ENCODE results near the gene ZDHHC11B.
"Not testable (repeated sequence)": the region's sequence is repeated elsewhere in the genome, so short reads cannot be mapped to it uniquely, and the experiment has no call there.

Gene ZDHHC11B

DNA sequence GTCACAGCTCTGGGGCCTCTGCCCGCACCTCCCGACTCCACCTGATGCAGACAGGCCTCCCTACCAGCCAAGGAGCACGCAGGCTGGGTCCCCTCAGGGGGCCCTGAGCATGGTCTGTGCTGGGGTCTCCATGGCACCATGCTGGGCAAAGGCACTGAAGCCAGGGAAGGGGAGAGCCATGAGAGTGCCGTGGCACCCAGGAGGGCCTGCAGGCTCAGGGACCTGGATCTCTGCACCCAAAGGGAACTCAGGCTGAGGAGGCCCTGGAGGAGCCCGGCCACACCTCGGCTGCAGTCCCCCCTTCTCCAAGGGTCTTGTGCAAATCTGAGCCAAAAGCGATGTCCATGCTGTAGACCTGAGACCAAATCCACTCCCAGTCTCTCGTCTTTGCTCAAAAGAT, 32.5 kb downstream of the ZDHHC11B start:
- DNase-seq: peak; percentile 61

DNA sequence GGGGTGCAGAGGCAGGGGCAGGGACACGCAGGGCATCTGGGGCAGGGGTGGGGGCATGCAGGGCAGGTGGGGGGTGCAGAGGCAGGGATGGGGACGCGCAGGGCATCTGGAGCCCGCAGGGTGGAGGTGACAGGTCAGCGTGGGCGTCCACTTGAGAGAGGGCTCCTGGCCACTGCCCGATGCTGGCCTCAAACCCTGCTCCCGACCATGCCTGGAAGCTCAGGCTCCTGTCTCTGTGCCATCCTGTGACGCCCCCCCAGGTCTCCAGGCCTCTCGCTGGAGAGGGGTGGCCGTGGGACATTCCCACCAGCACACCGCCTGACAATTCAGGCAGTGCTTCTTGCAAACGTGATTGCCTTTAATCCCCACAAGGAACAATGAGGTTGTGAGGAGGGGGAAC, 33.0 kb downstream of the ZDHHC11B start:
- DNase-seq: no peak

DNA sequence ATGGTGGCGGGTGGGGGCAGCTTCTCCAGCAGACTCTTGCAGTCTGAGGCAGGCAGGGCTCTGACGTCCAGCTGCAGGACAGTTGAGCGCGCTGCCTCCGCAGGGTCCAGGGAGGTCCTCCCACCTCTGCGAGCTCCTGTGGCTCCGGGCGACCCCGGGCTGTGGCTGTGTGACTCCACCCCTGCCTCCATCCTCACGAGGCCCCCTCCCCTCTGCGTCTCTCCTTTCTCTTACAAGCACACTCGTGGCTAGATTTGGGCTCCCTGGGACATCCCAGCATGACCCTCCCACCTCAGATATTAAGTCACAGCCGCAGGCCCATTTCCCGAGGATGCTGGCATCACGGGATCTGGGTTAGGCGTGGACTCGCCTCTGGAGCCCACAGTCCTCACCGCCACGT, 34.3 kb downstream of the ZDHHC11B start:
- peak; percentile 61 for DNase-seq

DNA sequence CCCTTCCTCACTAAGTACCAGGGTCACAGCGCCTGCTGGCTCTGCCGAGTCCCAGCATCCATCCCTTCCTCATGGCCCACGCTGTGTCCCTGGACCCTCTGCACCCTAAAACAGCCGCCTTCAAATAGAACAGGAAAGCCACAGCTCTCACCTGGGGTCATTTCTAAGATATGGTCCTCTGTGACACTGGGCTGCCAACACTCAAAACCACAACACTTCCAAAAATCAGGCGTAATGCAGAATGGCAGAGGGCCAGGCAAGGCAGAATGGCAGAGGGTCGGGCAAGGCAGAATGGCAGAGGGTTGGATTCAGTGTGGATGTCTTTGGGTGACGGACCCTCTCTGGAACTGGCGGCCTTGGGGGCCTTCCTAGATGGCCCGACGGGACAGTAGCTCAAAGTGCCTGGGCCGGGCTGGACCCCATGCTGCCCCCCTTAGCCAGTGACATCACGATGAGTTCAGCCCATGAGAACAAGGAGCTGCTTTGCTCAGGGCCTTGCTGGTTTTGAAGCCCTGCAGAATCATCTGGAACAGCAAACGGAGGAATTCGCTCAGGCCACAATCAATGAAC, 35.3 kb downstream of the ZDHHC11B start:
- peak; percentile 62 for DNase-seq

DNA sequence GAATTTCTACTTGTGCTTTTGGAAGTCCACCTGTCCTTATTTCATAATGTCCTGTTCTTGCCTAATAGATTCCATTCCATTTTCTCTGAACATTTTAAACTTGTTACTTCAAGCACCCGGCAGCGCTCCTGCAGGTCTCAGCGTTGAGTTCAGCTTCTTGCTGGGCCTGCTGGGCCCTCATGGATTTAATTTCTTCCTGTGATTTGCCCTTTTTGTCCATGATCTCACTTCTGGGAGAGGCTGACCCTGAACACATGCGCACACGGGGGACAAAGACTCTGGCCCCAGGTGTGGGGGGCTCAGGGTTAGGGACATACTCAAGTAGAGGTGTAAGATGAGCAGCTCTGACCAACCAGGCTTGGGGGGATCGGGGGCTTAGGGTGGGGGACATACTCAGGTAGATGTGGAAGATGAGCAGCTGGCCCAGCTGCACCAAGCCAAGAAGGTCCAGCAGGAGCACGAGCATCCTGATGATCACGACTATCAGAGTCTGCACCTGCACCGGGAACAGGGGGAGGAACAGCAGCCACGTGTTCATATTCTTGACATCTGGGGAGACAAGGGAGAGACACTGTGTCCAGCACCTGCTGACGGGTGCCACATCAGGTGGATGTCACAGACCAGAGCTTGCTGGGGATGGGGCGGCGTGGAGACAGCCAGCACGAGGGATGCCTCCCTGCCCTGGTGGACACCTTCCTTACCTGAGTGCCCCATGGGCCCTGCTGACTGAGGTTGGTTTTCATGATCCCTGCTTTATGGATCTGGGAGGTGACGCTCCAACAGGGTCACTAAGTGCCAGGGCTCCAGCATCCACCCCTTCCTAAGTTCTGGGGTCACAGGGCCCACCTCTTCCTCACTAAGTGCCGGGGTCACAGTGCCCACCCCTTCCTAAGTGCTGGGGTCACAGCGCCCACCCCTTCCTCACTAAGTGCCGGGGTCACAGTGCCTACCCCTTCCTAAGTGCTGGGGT, 36.2 kb downstream of the ZDHHC11B start:
- peak; percentile 60 for DNase-seq

DNA sequence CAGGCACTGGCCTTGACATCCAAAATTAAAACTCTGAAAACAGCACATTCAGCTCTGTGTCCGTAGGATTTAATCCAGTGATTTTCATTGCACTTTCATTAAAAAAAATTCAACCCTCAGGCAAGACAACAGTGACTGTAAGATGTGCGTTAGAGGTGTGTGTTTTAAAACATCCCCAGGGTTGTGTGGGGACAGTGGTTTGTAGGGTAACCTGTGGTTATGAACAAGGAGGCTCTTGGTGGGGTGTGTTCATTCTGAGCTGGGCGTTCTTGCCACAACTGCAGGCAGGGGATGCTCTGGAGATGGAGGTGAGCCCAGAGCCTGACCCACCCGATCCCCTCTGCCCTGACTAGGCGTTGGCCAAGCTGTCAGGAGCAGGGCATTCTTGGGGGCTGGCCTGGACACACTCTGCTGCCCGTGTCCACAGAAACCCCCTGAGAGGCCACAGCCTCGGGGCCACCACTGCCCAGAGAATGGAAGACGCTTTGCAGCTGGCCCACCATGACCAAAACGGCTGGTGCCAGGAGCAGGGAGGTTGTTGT, 37.2 kb downstream of the ZDHHC11B start:
- DNase-seq: not testable (repeated sequence)

DNA sequence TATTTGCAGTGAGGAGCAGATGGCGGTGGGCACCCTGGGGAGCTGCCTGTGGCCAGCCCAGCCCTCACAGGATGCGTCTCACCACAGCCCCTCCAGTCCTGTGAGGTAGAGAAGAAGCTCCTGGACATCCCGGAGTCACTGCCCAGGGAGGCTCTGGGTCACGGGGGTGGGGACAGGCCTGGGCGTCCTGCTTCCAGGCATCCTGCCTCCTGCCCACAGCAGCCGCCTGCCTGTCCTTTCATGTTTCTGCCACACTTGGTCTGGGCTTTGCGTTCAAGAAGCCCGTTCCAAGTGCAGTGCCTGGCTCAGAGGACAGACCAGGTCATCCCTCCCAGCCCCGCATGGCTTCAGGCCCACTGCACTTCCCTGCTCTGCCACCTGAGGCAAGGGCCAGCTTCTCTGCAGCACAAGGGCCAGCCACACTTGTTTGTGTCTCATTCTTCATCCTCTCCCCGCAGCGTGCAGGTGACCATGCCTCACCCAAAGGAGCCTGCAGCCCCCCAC, 38.2 kb downstream of the ZDHHC11B start:
- DNase-seq: no peak

DNA sequence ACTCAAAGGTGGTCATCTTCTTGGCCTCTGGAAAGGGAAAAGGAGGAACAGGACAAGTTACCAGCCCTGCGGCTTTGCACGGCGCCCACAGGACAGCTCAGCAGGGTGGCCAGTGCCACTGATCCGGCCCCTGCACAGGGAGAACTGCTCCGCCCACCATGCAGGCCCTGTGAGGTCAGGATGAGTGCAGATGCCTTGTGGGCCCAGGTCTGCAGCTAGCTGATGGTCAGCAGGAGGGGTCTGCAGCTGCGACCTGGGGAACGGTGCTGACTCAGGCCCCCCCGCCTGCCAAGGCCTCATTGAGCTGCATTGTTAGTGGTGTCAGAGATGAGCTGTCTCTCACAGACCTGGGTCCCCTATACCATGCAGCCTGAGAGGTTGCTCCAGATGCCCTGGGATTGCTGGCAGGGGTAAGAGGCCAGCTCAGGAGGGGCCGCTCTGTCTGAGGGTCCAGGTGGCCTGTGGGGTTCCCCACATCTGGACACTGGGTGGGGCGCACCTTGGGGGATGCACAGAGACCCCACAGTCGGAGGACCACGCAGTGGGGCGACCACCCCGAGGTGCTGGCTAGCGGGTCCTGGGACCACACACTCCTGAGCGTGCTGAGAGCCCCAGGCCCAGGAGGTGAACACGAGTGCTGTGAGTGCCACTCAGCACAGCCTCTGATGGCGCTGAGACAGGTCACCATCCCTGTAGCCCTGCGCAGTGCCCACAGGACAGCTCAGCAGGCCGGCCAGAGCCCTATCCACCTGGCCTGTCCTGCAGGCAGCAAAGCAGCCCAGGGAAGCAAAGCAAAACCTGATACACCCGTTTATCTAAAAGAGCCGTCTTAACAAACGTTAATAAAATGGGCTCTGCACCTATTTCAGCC, 39.0 kb downstream of the ZDHHC11B start:
- peak; percentile 59 for DNase-seq

DNA sequence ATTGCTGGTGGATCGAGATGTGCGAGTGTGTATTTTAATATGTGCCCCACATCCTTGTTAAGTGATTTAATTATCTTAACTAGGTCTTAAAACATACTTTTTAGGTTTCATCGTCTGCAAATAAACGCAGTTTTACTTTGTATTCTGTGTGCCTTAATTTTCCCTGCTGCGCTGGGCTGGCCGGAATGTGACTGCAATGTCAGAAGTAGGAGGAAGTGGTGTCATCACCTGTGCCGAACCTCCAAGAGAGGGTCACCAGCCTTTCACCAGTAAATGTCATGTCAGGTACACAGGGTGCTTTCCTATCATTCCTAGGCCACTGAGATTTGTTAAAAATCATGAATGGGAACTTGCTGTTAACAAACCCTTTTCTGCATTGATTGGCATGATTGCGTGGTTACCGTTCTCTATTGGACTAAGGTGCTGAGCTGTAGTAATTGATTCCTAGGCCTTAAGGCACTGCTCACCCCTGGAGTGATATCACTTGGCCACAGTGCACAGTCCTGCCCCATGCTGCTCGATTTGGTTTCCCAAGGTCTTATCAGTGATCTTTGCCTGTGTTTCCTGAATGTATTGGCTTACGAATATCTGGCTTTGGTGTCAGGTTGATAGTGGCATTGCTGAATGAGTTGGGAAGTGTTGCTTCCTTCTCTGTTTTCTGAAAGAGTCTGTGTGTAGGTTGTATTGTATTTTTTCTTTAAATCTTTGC, 40.7 kb downstream of the ZDHHC11B start:
- not testable (repeated sequence) for DNase-seq

DNA sequence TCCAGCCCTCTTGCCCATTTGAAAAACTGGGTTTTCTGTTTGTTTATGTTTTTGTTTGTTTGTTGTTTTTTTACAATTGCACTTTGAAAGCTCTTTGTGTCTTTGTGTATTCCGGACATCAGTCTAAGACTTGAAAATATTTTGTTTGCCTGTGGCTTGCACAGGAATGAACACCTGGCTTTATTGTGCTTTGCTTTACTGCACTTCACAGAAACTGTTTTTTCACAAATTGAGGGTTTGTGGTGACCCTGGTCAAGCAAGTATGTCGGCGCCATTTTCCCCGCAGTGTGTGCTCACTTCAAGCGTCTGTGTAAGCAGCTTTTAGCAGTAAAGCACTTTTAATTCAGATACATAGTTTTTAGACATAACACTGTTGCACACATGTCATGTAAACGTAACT, 42.3 kb downstream of the ZDHHC11B start:
- not testable (repeated sequence) for DNase-seq

DNA sequence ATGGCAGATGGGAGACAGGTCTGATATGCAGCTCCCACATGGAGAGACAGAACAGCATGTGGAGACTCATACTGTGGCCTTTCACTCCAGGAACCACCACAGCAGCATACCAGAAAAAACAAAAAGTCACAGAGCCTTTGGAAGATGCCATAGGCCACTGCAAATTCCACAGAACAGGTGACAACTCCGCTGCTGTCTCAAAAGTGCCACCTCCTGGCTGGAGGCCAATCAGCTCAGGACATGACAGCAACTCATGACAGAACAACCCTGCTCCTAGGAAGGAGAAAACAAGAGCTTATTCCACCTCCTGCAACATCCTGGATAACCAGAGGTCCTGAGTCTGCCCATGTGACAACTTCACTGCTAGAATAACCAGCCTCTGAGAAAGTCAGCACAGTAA, 50.4 kb downstream of the ZDHHC11B start:
- DNase-seq: not testable (repeated sequence)

DNA sequence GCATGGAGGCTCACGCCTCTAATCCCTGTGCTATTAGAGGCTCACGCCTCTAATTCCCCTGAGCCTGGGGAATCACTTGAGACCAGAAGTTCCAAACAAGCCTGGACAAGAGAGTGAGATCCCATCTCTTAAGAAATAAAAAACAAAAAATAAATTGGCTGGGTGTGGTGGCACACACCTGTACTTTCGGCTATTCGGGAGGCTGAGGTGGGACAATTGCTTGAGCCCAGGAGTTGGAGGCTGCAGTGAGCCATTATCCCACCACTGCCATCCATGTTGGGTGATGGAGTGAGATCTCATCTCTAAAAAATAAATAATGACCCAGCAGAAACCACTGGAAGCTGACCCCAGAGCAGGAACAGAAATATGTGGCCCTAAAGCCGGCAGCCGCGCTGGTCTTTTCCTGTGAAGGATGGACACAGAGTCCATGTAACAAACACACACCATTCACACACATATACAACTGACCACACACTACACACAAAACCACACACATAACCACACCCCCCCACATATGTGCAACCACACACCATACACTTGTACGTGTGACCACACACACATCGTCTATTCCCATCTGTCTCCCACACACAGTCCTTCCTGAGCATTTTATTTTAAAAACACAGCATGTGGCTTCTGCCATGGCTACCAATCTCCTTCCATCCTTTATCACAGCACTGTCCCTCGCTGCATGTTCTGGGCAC, 51.6 kb downstream of the ZDHHC11B start:
- DNase-seq: not testable (repeated sequence)

DNA sequence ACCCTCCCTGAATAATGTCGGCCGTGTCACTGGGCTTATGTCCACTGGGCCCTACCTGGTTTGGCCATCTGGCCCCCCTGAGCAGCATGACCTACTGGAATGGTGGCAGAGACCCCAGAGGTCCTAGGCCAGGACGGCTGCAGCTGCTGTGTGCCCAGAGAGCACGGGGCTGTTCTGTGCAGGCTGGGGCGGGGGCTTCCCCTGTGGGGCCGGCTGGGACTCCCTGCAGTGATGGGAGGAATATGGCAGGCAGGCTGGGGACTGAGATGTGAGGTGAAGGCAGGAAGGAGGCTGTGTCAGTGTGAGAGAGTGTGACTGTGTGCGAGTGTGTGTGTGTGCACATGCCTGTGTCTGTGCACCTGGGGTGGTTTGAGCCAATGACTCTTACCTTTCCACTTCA, 55.3 kb downstream of the ZDHHC11B start:
- not testable (repeated sequence) for DNase-seq

DNA sequence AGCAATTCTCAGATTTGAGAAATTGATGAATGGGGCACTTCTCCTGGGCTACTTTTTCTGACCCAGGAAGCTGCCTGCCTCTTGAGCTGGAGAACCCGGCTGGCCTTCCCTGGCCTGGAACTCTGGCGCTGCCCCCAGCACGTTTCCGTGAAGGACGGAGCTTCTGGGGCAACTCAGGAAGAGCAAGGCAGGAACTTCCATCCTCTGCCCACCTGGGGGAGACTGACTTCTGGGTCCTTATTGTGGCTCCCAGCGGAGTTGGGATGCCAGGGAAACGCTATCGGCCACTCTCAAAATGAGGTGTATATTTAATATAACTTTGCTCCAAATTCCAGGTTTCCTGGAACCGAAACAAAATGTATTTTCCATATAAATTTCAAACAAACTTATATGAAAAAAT, 57.4 kb downstream of the ZDHHC11B start:
- not testable (repeated sequence) for DNase-seq

DNA sequence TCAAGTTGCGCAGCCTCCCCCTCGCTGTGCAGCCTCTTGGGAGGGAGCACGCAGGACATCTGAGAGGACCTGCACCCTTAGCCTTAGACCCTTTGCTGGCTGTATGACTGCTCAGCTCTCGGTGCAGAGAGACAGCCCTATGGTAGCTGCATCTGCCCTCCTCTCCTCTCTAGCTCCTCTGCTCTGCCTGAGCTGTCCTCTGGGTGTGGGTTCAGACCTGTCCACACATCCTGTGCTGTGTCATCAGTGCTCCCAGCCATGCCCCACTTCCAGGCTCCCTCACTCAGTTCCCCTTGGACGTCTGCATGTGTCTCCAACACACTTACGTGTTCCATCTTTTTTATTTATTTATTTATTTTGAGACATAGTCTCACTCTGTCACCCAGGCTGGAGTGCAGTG, 60.7 kb downstream of the ZDHHC11B start:
- not testable (repeated sequence) for DNase-seq

DNA sequence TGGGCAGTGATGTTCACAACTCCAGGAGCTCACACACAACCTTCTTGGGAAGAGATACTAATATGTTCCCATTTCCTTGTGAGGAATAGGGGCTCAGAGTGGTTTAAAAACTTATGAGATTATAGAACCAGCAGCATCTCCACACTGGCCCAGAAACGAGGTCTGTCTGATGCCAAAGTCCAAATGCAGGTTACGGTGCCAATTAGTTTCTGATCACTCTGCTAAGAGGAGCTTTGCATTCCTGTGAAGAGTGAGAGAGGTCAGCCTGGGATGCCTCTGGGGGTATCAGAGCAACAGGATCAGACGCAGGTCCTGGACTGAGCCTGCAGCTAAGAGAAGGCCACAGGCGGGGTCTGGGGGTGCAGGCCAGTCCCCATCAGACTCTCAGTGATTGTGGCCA, 61.2 kb downstream of the ZDHHC11B start:
- not testable (repeated sequence) for DNase-seq

DNA sequence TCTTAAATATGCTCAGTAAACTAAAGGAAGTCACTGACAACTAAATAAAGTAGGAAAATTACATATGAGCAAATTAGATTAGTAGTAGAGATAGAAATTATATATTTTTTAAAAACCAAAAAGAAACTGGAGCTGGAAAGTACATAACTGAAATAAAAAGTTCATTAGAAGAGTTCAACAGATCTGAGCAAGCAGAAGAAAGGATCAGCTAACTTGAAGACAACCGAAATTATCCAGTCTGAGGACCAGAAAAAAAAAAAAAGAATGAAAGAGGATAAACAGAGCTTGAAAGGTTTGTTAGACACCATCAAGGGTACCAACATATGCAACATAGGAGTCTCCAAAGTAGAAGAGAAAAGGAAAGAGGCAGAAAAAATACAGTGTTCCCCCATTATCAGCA, 65.2 kb downstream of the ZDHHC11B start:
- DNase-seq: not testable (repeated sequence)

DNA sequence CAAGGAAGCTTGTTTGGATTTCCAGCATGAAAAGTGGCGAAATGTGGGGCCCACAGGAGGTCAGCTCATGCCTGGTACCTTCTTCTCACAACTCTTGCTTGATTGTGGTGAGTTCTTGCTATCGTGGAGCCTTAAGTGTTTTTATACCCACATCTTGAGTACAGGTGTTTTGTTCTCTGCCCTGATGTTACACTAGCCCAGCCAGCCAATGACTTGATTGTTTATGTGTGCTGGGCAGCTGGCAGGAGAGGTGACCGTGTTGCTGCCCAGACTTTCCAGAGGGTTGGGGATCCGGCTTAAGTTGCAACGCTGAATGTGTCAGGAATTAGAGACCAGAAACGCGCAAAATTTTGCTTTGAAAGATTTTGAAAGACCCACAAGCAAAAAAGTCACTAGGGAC, 67.4 kb downstream of the ZDHHC11B start:
- DNase-seq: no peak

DNA sequence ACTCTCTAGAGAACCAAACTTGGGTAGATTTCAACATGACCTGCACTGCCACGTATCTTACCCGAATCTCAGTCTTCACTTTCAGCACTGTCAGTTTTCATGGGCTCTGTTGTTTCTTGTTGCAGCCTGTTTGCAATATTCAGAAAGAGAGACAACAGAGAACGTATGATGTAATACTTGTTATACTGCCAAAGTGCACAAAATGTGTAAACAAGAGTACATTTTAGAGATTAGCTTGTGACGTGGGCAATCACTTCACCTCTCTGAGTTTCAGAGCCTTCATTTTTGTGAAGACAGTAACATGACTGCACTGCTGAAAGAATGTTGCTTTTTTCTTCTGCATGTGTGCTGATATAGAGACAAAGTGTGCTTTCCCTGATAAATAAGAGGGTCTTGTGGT, 67.8 kb downstream of the ZDHHC11B start:
- DNase-seq: not testable (repeated sequence)

DNA sequence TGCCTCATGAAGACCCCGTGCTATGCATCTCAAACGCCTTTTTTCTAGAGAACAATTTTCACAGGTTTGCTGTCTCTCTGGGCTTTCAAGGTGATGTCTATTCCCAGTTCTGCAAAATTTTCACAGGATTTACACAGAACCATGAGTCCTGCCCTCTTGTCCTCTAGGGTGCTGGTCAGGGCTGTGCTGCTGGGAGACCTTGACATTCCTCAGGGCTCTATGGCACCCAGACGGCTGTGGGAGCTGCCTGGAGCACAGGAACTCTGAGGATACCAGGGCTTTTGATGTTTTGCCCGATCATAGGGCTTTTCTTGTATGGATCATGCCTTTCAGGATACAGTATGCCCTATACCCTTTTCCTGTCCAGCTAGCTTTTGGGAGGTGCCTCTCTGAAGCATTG, 68.9 kb downstream of the ZDHHC11B start:
- DNase-seq: not testable (repeated sequence)

Data from activated effector memory CD4-positive, alpha-beta T cell treated with anti-CD3 and anti-CD28 coated beads, Interleukin-2, amount 50 U/mL, for 16 hours (primary cell).